Activated CD4-positive, CD25-positive, alpha-beta regulatory T cell treated with anti-CD3 and anti-CD28 coated beads, Interleukin-2, amount 50 U/mL, for 16 hours (primary cell): ENCODE measurements around the gene KLHDC7A.
"Not testable (repeated sequence)": the region's sequence is repeated elsewhere in the genome, so short reads cannot be mapped to it uniquely, and the experiment has no call there.

ENCODE experiments used
- DNase-seq: peaks from one replicate; pipeline ENCODE4 v3.0.0-alpha.2; 2020; ENCODE audit warnings: low read depth, low spot score

The KLHDC7A gene

DNA sequence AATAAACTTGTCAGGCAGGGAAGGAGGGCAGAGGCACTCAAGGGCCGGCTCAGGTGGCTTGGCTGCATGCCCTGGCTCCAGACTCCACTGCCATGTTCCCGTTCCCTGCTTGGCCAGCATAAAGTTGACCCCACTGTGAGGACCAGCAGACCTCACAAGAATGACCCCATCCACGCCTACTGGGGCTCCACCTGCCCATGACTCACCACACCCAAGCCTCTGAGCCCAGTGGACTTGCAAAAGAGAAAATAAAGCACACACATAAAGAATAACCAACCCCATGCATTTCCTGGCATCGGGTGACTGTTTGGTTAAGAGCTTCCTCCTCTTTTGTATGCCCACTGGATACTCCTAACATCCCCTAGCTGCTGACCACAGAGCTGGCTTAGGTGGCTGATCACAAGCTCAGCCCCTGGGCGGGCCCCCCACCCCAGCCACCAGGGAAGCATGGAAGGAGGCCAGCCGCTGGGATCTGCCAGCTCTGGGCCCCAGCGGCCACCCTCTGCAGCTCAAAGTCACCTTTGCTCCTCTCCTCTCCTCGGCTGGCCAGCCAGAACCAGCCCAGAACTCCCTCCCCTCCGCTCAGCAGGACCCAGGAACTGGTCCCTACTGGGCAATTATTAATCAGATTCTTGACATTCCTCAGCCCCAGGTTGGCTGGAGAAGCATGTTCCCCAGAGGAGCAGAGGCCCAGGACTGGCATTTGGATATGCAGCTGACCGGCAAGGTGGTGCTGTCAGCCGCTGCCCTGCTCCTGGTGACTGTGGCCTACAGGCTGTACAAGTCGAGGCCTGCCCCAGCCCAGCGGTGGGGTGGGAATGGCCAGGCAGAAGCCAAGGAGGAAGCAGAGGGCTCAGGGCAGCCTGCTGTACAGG, at the start of gene KLHDC7A:
Gene KLHDC7A, plus strand, starts transcription at position 616 of the 875 bp plus-strand sequence. Its CDS starts 52 bp downstream, at position 668.
- no peak for DNase-seq

DNA sequence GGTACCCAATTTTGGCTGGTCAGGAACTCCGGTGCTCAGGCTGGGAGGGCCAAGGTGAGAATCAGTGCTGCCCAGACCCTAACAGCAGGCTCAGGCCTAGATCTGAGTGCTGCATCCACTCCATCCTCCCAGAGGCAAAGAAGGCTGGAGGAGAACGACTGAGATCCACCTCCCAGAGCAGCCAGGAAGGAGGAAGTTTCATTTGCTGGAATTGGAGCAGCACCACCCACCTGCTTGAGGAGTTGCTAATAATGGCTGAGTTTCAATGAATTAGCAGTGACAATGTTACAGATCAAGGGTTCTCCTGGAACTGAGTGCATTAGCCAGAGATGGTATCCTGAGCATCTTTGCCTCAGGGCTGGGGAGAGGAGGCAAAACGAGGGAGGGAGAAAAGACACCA, 46.7 kb upstream of the KLHDC7A start:
- DNase-seq, result no peak

DNA sequence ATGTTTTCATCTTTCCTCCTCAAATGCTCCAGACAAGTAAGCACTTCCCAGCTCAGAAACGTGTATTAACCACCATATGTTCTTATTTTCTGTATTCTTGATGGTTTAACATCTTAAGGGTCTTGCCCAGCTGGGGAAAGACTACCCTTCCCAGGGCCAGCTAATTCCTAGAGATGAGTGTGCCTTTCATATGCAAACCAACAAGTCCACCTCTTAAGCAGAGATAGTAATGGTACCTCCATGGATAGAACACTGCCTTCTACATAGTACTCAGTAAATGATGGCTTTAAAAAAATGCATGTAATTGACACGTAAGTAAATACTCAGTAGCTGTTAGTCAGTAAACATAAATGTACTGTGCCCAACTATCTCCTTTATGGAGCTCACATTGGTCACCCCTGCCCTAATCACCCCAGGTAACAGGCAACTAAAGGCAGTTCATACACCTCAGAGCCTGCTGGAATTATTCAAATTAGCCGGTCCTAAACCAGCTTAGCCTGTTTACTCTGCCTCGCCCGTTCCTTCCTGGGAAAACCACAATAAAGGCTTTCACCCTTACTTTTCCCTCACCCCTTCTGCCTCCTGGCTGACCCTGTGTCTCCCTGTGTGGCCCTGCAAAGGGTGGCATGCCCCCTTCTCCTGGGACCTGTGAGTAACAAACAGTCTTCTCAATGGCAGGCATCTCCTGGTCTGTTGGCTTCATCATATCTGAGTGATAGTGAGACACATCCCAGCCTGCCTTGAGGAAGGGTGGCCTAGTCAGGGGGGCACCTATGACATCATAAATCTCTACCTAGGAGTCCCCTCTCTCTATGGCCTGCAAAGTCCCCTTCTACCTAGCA, 40.1 kb upstream of the KLHDC7A start:
- DNase-seq, result no peak

DNA sequence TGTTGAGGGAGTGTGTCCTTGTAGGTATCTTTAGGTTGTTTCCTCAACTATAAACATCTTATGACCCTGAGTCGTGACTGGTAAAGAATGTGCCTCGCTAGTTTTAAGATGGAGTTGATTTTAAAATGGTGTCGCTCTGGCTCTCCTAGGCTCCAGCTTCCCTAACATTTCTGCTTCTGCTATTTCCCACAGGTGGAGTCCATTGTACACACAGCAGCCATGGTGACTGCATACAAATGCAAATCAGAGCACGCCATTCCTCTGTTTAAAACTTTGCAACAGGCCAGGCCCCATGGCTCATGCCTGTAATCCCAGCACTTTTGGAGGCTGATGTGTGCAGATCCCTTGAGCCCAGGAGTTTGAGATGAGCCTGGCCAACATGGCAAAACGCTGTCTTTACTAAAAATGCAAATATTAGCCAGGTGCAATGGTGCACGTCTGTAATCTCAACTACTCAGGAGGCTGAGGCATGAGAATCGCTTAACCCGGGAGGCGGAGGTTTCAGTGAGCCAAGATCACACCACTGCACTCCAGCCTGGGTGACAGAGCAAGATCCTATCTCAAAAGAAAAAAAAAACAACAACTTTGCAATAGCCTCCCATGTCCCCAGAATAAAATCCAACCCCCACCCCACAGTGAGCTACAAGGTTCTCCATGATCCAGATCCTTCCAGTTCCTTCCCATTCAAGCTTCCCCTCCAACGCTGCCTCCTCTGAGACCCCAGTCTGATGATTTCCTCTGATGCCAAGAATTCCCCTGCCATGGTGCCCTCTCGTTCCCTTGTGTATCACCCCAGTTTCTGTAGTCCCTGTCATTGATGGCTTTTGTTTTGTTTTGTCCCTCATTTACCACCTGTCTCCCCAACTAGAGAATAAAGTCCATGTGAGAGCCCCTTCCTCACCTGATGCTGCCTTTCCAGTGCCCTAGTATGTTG, 36.9 kb upstream of the KLHDC7A start:
- no peak for DNase-seq

DNA sequence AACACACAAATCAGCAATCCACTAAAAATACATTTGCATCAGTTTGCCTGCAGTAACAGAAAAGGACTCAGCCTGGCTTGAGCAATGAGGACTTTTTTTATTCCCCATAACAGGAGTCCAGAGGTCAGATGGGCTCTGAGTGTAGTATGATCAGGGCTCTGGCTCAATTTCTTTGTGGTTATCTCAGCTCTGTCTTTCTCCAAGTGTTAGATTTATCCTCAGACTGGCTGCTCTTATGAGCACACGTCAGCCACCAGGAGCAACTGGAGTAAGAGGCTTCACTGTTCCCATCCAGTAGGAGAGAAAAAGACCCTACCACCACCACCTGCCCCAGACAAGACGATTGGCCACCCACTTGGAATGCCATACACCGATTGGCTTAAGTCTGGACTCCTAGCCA, 36.2 kb upstream of the KLHDC7A start:
- no peak for DNase-seq

DNA sequence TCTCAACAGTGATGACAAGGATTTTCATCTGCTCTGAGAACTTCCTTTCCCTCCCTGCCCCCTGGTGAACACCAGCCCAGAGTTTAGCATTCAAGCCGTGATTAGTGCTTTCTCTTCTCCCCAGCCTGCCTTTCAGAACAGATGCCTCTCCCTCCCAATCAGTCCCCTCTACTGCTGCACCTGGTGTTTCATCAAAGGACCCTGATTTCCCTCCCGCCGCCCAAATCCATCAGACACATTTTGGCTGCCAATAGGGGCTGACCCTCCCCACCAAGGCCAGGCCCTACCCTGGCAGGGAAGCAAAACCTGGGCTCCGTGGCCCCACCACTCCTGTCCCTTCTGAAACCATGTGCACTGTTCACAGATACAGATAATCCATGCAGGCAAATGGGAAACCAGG, 34.0 kb upstream of the KLHDC7A start:
- no peak for DNase-seq

DNA sequence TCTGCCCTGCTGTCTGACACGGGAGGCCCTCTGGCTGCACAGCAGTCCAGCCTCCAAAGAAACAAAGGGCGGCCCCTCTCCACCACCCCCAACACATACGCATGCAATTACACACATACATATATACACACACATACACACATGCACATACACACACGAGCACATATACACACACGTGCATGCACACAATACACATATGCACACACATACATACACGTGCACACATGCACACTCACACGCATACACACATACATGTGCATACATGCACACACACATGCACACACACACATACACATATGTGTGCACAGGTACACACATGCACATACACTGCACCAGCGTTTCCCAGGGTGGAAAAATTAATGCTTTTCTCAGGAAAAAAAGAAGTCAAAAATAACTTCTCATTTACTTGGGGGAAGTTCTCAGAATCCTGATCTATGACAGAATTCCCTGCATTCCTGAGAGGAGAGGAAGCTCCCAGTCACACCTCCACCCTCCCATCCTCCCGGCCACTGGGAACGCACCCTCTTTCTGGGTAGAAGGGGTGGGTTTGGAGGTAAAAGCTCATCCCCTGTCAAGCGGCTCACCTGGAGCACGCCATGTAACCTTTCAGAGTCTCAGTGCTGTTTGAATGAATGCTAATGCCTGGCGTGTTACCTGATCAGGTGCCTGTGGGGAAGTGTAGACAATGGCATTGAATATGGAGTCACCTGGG, 33.1 kb upstream of the KLHDC7A start:
- DNase-seq, result no peak

DNA sequence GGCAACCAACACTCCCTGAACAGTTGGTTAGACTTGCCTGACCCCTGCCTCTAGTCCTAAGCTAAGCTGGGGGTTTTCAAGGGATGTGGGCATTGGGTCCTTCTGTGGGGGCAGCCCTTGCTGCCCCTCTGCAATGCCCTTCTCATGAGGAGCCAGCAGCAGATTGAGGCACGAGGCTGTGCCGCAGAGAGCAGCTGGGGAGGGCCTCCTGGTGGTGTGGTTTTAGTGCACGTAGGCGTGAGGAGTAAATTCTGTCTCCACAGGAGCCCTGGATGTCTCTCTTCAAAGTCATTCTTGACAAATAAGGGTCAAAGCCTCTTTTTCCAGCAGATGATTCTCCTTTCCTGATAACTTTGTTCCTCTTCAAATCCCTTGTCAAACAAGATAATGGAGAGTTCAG, 31.8 kb upstream of the KLHDC7A start:
- no peak for DNase-seq

DNA sequence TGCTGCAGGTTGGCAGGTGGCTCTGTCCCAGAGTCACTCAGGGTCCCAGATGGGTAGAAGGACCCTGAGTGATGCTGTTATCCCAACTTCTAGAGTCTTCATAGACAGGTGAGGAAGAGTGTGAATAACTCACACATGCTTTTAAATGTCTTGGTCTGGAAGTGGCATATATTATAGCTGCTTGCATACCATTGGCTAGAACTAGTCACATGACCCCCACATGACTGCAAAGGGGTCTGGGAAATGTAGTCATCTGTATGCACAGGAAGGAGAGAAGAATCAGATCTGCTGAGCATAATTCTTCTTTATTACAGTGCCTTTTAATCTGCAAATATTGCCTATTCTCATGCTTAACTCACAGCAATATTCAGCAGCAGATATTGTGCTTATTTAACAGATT, 28.2 kb upstream of the KLHDC7A start:
- no peak for DNase-seq

DNA sequence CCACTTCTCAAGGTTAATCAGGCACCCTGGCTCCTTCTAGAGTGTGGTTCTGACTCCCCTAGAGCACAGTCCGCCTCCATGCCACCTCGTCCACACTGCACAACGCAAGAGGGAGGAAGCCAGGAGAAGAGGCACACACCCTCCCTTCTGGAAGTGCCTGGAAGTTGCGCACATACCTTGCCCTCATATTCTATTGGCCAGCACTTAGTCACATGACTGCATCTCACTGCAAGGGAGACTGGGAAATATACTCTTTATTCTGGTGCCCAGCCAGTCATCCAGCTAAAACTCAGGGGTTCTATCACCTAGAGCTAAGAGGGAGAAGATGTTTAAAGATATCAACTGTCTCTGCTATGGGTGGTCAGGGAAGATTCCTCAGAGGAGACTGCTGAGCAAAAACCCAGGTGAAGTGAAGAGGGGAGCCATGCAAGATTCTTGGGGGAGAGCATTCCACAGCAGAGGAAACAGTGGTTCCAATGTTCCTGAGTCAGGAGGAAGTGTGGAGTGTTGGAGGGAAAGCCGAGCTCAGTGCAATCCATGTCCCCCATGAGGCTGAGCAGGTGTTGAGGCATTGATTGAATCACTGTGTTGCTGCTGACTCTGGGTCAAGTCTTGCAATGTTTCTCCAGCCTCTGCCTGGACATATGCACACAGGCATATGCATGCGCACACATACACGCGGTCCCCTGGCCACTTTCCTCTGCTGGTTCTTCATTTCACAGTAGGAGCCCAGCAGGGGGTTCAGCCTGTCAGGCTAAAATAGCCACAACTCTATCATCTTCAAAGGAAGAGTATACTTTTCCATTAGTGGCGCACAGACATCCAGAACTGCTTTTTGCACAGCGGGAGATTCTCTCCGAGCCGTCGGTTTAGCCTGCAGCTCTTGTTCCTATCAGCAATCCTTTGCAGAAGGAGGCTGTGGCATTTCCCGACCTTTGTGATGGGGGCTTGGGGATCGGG, 22.3 kb upstream of the KLHDC7A start:
- no peak for DNase-seq

DNA sequence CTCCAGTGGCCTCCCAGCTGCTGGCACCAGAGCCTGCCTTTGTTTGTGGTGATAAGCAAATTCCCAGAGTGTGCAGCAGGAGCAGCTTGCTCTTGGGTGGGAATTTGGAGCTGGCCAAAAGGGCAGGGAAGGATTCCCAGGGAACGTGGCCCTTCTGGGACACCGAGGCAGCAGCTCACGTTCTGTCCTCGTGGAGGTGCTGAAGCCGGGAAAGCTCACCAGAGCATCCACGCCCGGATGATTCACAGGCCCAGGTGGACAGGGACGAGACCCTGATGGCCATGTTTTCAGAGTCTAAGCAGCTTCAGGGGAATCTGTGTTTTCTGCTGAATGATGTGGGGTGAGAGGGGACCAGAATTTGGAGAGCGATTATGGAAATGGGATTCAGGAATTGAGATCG, 19.1 kb upstream of the KLHDC7A start:
- no peak for DNase-seq

DNA sequence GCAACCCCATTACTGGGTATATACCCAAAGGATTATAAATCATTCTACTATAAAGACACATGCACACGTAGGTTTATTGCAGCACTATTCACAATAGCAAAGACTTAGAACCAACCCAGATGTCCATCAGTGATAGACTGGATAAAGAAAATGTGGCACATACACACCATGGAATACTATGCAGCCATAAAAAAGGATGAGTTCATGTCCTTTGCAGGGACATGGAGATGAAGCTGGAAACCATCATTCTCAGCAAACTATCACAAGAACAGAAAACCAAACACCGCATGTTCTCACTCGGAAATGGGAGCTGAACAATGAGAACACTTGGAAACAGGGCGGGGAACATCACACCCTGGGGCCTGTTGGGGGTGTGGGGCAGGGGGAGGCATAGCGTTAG, 18.2 kb upstream of the KLHDC7A start:
- not testable (repeated sequence) for DNase-seq

DNA sequence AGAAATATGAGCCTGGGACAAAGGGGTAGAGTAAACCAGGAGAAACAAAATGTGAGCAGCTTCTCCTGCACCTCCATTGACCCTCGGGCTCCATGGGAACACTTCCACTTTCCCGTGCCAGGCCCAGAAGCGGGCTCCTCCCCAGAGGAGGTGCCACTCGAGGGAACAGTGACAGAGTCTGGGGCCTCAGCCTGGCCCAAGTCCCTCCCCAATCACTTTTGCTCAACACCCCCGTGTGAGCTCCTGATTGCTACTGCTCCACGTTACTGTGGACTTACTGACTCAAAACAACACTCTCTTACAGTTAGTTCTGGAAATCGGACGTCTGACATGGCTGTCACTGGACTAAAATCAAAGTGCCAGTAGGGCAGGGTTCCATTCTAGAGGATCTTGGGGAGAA, 17.7 kb upstream of the KLHDC7A start:
- DNase-seq, result no peak

DNA sequence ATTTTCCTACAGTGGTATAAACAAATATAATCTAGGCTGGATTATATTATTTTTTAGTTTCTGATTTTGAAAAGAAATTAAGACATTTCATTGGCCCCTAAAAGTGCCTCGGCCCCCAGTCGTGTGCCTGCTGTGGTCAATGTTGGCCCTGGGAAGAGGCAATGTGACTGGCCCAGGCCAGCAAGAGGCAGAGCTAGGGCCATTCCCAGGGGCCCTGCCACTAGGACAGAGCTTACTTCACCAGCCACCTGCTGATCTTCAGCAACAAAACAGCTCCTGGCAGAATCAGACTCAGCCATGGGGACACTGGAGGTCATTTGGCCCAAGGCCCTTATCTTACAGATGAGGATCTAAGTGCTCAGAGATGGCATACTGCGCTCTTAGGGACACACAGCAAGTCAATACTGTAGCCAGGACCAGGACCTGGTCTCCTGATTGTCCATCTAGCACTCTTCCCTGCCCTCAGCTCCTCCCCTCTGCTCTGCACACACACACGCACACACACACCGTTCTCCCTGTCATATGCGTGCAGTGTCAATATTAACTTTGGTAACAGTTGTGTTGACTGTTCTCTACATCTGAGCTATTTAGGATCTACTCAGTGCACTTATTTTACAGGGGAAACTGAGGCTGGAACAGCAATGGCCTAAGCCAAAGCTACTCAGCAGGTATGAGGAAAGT, 16.6 kb upstream of the KLHDC7A start:
- no peak for DNase-seq

DNA sequence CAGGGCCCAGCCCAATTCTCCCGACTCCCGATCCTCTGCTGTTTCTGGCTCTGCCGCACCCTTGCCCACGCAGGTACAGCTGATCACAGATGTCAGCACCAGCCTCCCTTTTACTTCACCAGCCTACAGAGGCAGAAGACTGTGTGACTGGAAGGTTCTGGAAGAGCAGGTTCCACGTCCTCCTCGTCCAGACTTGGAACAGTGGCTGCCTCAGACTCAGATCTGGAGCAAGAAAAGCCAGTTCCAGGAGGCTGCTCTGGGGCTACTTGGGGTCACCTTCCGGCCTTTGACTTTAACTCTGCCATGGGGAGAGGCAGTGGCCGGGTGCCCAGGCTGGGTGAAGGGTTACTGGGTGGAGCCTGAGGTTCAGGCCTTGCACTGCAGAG, 16.1 kb upstream of the KLHDC7A start:
- DNase-seq, result no peak

DNA sequence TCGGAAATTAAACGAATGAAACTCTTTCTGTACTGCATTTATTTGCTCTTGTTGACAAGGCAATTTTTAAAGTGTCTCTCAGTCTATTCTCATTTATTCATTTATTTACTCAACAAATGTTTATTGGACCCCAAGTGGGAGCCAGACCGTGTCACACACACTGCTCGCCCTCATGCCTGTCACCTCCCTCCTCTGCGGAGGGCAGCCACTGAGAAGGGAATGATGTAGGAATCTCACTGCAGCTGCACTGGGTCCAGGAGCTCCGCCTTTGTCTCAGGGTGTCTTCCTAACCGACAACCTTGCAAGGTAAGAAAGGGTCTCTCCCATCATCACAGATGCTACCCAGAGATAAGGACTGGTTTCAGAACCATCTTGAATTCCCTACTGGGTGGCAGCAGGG, 14.1 kb upstream of the KLHDC7A start:
- DNase-seq, result no peak

DNA sequence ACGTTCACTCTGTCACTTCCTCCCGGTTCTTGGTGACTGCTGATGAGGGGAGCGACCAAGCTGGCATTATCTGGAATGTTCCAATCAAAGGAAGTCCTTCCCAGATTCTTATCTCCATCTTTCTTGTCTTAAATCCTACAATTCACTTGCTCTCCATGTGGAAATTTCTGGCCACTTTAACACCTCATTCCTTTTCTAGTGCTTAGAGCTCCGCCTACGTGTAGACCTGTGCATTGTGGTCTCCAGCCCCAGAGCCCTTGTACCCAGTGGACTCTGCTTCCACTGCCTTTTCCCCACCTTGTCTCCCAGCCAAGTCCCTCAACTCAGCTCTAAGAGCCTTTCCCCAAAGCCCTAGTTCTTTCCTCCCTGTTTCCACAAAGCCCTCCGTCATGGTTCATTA, 12.2 kb upstream of the KLHDC7A start:
- DNase-seq, result no peak

DNA sequence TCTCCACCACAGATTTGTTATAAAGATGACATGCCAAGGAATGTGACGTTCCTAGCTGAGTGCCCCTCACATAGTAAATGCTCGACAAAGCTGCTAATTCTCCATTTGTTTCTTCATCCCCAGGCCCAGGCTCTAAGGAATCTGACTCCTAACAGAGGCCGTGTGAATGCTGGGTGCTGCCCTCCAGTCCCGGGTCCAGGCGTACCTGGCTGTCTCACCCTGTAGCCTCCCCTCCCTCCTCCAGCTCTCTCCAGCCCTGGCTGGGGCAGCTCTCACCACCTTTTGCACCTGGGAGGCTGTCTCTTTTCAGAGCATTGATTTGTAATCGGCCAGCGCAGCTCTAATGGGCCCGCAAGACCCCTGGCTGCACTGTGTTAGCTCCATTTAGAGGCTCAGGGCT, 11.2 kb upstream of the KLHDC7A start:
- DNase-seq, result no peak

DNA sequence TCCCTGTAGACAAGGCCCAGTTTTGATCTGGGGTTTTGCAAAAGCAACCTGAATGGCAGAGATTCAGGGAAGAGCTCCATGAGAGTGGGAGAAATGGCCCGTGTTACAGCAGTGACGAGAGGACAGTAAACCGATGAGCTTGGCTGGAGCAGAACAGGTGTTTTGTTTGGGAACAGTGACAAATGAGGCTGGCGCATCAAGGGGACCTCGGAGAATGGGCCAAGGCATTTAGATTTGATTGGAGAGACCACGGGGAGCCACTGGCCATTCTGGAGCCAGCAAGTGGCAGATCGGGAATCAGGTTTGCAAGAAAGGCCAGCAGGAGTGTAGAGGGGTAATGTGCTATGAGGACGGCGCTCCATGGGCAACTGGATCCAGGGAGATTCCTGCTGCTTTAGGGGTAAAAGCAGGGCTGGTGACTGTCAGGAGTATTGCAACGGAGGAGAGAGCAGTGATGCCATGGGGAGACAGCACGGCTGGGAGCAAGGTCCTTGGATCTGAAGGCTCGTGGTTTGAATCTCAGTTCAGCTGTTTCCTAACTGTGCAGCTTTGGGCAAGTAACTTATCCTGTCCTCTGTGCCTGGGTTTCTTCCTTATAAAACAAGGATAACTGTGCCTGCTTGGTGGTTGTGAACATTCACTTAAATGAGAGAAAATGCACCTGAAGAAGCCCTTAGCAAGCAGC, 9.9 kb upstream of the KLHDC7A start:
- no peak for DNase-seq
